Hematopoietic multipotent progenitor cell (in vitro differentiated cells): ENCODE measurements around the gene TUBGCP6. TPM values are rescaled to one million over a fixed set of nuclear protein-coding genes. Genes with fewer than 3 reads are reported as not detected.

Experiments used
- DNase-seq, 3 donors: peaks; one replicate each; pipeline ENCODE4 v3.0.0-alpha.2; 2011 to 2015; ENCODE audit warnings: low read depth in 2 of 3, low spot score in 2 of 3
- total RNA-seq: library from RNA; depleted of rRNA; stranded (reverse); fragments of >200 nt; gene quantifications from one replicate; pipeline ENCODE4 v1.2.3, GENCODE V29; 2012

The TUBGCP6 gene
- total RNA-seq, 1 donor, result 76.7 TPM

DNA sequence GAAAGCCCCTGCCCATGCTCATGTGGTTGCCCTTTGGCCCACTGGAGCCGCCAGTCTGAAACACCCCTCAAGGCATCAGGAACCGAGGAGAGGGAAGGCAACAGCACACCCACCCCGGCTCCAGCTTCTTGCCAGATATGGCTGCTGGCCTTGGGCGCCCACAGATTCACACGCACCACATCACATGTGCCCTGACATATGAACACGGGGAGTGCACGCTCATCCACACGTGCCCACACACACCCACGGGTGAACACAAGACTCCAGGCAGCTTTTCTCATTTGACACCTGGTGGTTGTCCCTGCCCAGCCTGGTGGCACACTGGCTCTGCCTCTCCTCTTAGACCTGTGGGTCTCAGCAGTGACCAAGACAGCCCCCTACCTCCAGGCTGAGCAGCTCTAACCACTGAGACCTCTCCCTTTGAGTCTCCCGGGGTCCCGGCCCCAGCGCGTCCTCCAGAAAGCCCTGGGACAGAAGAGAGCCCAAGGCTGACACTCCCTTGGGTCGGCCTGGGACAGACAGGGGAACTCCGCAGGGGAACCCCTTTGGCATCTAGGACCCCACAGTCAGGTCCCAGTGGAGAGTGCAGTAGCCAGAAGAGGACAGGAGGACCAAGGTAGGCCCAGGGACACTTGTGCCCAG lies 19.4 kb upstream of the TUBGCP6 start:
- no peak for DNase-seq

DNA sequence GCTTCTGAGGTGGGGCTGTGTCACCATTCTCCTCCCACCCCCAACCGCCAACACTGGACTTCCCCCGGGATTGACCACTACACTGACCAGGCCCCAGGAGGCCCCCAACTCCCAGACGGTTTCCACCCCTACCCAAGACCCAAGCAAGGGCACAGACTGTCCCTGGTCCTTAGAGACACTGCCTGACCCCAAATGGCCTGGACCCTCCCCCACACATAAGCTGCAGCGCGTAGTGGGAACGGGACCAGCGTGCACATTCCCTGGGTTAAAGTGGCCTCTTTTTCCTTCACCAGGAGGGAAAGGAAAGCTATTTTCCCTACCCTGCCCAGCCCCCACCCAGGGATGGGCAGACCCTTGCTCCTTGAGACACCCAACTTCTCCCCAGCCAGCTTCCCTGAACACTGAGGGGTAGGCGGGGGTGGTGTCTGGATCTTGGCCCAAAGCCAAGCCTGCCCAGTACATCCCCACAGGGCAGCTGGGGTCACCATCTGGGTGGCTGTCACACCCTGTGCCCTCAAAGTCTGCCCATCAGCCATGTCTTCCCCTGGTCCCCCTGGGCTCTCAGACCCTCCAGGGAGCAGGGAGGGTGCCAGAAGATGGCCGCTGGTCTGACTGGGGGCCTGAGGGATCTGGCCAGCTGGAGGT lies 18.3 kb upstream of the TUBGCP6 start:
- no peak for DNase-seq

DNA sequence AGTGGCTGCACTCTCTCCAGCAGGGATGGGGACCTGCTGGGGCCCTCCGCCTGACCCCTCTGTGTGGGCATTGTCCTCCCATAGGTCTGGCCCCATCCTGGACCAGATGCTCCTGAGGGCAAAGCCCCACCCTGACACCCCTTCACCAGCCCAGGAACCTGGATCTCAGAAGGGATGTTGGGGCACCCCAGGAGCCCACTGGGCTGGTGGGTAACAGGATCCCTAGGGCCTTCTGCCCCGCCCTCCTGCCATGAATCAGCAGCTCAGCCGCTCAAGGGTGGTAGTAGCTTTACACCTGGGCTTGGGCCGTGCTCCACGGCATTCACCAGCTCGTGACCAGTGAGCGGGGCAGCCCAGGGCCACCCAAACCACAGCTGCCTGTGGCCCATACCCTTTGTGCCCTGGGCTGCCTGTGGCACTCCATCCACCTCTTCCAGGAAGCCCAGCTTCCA lies 17.7 kb upstream of the TUBGCP6 start:
- peak in 1 of 3 donors; percentile 42 for DNase-seq

DNA sequence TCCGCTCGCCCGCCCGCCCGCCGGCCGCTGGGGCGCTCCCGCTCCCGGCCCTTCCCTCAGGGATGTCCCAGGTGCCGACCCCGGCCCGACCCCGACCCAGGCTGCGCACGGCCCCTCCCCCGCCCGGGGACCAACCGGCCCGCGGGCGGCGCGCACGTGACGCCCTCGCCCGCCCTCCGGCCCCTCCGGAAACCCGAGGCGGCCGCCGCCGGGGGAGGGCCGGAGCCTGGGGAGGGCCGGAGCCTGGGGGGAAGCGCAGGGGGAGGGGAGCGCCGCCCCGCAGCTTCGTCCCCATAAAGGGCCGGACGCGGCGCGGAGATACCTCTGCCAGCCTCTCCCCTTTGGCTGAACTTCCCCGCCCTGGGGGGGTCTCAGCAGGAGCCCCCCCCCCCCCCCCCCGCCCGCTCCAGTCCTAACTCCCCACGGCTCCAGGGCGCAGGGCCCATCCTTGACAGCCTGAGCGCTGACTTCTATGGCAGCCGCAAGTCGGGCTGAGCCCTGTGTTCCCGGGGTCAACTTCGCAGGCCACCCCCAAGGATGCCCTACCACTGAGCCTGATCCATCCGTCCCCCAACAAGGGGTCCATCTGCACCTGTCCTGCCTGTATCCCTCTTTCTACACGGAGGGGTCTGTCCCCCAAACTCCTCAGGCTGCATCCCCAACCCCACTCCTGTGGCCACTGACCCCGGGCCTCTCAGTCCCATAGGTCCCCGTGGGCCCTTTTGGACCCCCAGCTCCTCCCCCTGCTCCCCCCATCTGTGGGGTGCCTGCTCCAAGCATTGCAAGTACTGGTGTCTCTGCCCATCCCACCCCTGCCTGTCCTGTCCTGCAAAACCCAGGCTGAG lies 17.0 kb upstream of the TUBGCP6 start, which contains the start of gene MAPK12:
TSS of gene MAPK12 (minus strand) at position 69 of the 845 bp plus-strand sequence. CDS start 174 bp downstream, outside the sequence.
- no peak for DNase-seq

DNA sequence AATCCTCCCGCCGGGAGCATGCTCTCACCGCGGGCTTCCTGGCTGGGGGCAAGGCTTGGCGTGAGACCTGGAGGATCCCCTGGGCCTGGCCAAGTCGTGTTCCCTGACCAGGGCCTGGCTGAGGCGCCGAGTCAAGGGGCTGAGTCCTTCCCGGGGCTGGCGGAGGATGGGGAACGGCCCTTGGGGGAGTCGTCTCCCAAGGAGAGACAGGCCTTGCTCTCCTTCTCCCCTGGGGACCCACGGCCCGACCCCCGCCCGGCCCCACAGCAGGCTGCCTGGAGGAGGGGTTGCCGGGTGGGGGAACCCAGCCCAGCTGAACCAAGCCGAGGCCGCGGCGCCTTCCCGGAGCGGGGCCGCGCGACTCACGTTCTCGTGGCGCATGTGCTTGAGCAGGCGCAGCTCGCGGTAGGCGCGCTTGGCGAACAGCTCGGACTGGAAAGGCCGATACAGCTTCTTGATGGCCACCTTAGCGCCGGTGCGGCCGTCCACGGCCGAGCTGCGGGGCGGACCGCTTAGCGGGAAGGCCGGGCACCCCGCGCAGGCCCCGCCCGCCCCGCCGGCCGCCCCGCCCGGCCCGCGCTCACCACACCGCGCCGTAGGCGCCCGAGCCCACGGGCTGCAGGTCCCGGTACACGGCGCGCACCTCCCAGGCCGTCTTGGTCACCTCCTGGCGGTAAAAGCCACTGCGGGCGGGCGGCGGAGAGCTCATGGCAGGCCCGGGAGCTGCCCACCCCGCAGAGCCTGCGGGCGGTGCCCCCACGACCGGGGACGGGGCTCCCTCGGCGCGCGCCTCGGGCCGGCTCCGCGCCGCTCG lies 16.2 kb upstream of the TUBGCP6 start:
- peak in 1 of 3 donors; percentile 39 for DNase-seq

DNA sequence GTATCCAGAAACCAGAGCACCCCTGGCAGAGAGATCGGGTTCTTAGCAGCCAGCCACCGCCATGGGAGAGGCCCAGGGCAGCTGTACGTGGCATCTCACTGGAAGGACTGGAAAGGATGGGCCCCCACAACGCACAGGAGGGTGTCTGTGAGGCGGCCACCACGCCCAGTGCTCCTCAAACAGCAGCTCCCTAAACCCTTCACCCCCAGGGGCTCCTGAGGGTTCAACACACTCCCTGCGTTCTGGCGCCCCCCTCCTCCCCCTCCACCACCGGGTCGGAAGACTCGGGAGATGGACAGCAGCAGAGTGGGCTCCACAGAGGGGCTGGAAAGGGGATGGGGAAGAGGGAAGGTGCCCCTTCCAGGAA lies 15.6 kb upstream of the TUBGCP6 start:
- DNase-seq, result no peak

DNA sequence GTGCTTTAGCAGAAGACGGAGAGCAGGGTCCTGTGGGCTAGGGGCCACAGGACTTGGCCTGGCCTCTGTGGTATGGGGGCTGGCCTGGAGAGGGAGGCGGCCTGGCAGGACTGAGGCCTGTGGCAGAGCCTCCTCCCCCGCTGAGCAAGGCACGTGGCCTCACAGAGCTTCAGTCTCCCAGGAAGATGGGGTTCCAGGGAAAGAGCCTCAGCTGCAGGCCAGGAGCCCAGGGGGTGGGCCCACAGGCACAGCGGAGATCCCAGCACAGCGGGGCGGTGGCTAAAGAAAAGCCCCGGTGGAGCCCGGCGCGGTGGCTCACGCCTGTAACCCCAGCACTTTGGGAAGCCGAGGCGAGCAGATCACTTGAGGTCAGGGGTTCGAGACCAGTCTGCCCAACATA lies 14.5 kb upstream of the TUBGCP6 start:
- no peak for DNase-seq

DNA sequence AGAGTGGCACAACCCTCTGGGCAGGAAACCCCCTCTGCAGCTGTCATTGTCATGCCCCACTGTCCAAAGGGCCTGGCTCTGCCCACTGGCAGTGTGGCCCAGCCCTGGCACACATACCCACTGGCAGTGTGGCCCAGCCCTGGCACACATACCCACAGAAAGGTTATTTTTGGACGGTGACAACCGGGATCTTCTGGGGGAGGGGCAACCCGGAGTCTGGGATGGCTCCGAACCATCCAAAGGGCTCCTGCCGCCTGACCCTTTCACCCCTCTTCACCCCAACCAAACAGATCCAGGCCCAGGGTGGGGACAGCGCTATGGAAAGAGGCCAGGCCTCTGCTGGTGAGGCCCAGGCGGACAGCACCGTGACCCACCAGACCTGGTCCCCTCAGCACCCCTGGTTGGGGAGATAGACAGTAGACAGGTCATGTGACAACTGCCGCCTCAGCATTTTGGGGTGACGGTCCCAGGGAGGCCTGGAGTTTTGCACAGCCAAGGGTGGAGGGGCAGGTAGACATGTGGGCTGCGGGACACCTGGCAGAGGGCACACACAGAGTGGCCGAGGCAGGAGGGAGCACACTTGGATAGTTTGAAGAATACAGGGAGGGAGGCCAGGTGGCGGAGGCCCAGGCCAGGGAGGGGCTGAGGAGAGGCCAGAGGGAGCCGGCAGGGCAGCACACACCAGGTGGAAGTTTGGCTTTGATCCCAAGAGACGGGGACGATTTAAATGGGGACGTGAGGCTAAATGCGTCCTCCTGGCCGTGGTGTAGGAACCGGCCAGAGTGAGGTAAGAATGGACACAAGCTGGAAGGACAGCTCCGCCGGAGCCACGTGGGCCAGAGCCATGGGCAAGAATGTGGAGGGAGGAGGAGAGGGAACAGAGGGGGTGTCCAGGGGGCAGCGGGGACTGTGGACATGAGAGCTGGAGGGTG lies 13.8 kb upstream of the TUBGCP6 start:
- no peak for DNase-seq

DNA sequence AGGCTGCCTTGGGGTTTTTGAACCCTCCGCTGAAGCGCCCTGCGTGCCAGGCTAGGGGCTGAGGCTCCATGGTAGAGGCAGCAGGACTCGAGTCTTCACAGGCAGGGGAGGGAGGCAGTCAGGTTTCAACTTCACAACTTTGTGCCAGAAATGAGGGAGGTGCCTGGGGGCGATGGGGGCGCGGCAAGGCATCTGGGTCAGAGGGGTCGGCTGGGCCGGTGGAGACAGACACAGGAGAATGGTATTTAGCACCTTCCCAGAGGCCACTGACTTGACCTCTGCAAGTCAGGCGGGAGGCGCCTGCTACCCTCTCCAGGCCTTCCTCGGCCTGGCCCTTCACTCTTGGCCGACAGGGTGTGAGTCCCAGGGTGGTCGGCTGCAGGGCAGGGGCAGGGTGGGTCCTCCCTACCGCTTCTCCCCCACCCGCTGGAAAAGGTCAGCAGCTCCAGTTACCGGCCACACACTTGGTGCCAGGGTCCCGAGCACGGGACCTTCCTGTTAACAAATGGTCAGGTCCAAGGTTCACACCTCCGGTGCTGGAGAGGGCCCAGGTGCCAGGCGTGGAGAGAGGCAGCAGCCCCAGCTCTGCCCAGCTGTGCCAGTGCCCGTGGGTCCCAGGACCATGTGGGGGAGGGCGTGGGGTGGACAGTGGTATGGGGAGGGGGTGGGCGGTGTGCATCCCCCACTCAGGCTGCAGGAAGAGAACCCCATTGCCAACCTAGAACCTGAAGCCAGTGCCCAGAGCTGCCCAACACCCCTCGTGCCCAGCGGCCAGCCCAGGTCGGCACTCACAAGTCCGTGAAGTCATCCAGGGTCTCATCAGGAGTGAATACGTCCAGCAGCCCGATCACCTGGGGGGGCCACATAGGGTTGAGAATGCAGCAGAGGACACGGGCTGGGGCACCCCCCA lies 12.9 kb upstream of the TUBGCP6 start:
- no peak for DNase-seq

DNA sequence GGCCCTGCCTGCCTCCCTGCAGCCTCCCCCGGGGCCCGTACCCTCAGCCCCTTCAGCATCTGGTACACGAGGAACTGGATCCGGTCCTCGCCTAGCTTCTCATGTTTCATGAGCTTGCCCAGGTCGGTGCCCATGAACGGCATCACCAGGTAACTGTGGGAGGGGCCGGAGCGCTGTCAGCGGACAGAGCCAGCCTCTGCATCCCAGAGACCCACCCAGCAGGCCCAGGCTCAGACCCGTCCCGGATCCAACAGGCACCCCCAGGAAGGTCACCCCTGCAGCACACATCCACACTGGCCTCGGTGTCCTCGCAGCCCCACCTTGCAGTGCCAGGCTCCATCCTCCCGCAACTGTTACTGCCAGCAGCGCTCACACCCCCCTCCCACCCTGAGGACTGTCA lies 12.2 kb upstream of the TUBGCP6 start:
- no peak for DNase-seq

DNA sequence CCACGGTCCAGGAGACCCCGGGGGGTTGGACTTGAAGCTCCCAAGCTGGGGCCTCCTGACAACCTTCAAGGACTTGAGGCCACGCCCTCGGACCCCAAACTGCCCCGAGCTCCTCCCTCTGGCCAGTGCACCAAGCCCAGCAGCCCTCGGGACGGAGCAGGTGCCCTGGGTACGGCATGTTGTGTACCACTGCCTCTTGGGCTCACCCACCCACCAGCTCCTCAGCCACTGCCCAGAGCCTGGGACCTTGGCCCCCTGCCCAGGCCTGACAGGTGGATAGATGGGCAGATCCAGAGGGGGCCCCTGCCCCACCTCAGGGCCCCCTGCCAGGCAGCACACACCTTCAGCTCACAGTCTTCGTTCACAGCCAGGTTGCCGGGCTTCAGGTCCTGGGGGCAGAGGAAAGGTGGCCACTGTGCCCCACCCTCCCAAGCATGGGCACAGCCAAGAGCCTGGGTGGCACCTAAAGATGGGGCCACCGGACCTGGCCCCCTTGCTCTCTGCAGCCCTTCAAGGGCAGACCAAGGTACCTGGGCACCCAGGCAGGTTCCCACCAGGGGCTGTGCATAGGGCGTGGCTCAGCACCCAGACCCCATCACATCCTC lies 11.5 kb upstream of the TUBGCP6 start:
- DNase-seq, result no peak

DNA sequence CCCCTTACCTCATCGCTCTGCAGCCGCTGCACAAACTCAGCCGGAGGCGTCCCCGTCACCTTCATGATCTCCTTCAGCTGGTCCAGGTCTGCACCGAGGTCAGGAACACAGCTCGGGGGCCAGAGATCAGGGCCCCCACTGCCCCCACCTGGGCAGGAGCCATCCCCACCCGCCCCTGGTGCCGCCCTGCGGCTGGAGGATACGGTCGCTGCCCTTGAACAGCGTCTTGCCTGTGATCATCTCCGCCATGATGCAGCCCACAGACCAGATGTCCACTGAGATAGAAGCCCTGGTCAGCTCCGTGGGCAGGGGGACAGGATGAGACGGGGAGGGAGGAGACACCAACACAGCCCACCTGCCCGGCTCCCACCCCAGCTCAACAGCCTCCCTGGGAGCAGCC lies 10.8 kb upstream of the TUBGCP6 start:
- DNase-seq, result no peak

DNA sequence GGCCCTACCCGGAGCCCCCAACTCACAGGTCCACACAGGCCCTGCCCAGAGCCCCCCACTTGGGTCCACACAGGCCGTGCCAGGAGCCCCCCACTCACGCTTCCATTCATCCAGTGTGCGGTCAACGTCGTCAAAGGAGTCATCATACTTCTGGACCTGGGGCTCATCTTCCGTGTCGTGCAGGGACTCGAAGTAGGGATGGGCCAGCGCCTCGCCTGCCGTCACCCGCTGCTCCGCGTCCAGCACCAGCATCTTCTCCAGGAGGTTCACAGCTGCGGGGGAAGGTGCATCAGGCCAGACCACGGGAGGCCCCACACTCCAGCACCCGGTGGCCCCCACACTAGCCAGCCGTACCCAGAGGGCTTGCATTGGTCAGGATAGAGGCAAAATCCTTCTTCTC lies 10.3 kb upstream of the TUBGCP6 start:
- no peak for DNase-seq

DNA sequence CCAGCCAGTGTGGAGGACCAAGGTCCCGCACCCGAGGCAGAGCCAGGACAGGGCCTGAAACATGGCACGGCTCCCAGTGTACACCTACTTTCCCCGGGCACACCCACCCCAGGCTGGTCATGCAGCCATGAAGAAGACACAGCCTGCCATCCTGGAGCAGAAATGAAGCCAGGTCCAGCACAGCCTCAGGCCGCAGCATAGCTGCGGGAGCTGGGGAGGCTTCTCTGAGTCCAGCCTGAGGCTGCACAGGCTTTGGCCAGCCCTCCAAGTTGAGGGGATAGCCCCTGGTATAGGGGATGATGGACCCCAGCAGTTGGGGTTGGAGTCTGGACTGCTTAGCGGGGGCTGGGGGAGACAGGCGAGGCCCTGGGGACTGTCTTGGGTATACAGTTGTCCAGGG lies 9.1 kb upstream of the TUBGCP6 start:
- no peak for DNase-seq

DNA sequence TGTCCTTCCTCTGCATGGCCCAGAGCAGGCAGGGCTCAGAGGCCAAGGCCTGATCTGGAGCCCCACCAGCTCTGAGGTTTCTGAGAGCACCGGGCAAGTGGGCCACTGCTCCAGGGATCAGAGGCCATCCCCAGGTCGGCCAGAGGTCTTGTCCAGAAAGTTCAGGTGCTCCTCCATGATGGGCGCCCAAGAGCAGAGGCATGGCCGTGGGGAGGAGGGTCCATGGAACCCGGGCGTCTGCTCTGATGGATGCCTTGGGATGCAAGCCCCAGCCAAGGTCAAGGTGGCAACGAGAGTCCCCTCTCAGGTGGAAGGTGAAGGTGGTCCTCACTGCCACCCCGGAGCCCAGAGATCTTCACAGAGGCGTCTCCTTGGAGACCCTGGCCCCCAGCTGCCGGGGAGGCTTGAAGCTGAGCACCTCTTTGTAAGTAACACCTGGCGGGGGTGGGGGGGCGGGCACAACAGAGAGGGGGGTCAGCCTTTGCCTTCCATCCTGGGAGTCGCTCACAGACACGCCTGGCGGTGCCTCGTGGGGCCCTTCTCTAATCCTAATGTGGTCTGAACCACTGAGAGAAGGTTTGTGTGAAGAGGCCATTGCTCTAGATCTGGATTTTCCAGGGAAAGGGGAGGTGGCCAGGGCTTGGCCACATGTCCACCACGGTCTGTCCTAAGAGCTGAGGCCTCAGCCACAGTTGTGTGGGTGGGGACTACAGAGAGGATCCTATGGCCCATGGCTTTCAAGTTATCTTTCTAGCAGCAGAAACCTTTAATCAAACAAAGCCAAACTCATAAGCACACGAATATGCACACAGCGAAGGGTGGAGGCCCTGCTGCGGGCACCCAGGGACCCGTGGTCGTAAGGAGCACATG lies 8.5 kb upstream of the TUBGCP6 start:
- DNase-seq, result no peak

DNA sequence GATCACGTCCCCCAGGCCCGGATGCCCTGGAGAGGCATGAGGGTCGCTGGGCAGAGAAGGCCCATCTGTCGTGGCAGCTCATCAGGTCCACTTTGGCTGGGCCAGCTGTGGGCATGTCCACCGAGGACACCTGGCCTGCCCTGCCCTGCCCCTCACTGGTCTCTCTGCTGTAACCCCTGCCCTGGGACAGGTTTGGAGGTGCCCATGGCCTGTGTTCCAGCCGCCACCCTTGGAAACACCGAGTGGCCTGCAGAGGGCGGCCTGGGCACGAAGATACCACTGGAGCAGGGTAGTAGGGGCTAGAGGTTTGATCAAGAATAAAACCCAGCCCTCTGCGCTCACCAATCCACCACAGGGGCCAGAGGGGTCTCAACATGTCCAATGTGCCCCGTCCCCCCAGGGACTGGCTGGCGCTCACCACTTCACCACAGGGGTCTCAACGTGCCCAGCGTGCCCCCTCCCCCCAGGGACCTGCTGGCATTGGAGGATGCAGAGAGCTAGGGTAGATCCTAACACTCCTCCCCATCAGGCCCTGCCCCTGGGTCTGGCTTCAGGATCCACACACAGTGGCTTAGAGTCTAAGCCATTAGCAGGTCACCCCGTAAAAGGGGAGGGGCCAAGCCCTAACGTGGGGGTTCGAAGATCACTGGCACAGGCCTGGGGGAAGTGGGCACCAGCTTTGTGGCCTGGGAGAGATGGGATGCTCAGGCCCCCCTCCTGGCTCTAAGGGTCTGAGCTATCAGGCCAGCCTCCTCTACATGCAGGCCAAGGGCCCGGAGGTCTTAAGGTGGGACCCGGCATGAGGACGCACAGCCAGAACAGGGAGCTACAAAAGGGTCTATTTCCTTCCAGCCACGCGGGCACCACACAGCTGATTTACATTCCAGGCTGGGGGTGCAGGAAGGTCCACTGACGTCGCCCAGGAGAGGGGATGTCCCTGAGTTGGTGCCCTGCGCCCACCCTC lies 7.5 kb upstream of the TUBGCP6 start:
- peak in 2 of 3 donors; percentile 72 to 82 for DNase-seq
